MM.1S (cell line): ENCODE data around the gene SPACA1.

ENCODE experiments used
- DNase-seq: peaks from one replicate; pipeline ENCODE4 v3.0.0-alpha.2; 2015
- H2AFZ ChIP-seq: fragments of 300-600 bp; sonication (generic); 2 replicates; pipeline ENCODE4 v1.6.0; 2016; ENCODE audit warnings: antibody characterized with exemption, low read length
- H3F3A ChIP-seq: fragments of 300-600 bp; sonication (generic); 2 replicates; pipeline ENCODE4 v1.6.1; 2016; ENCODE audit warnings: mild to moderate bottlenecking, antibody characterized with exemption, low read length, moderate library complexity, mixed read lengths; ENCODE audit not compliant: insufficient read depth
- H3K27ac ChIP-seq: fragments of 300-600 bp; sonication (generic); 2 replicates; pipeline ENCODE4 v1.5.1; 2016; ENCODE audit warnings: mild to moderate bottlenecking, low read length
- H3K27me3 ChIP-seq: fragments of 300-600 bp; sonication (generic); replicated peaks from 2 replicates; pipeline ENCODE4 v1.6.0; 2016; ENCODE audit warnings: low read length; ENCODE audit not compliant: insufficient read depth
- H3K36me3 ChIP-seq: fragments of 300-600 bp; sonication (generic); replicated peaks from 2 replicates; pipeline ENCODE4 v1.6.1; 2016; ENCODE audit warnings: mild to moderate bottlenecking, low read length, mixed read lengths; ENCODE audit not compliant: insufficient read depth
- H3K4me1 ChIP-seq: fragments of 300-600 bp; sonication (generic); 2 replicates; pipeline ENCODE4 v1.6.1; 2016; ENCODE audit warnings: low read length, mixed read lengths
- H3K4me2 ChIP-seq: fragments of 300-600 bp; sonication (generic); 2 replicates; pipeline ENCODE4 v1.6.0; 2016; ENCODE audit warnings: low read depth, low read length
- H3K4me3 ChIP-seq: fragments of 300-600 bp; sonication (generic); 2 replicates; pipeline ENCODE4 v1.5.1; 2016; ENCODE audit warnings: low read length, mixed read lengths
- H3K79me2 ChIP-seq: fragments of 300-600 bp; sonication (generic); 2 replicates; pipeline ENCODE4 v1.6.1; 2016; ENCODE audit warnings: mixed run types, low read length, mixed read lengths
- H3K9ac ChIP-seq: fragments of 300-600 bp; sonication (generic); 2 replicates; pipeline ENCODE4 v1.6.1; 2016; ENCODE audit warnings: low read length, mixed read lengths
- H3K9me2 ChIP-seq: fragments of 300-600 bp; sonication (generic); replicated peaks from 2 replicates; pipeline ENCODE4 v1.6.1; 2016; ENCODE audit warnings: mild to moderate bottlenecking, low read length, mixed read lengths; ENCODE audit not compliant: insufficient read depth
- H3K9me3 ChIP-seq: fragments of 300-600 bp; sonication (generic); replicated peaks from 2 replicates; pipeline ENCODE4 v1.6.1; 2016; ENCODE audit warnings: mild to moderate bottlenecking, low read length, mixed read lengths; ENCODE audit not compliant: insufficient read depth
- H4K20me1 ChIP-seq: fragments of 300-600 bp; sonication (generic); 2 replicates; pipeline ENCODE4 v1.6.1; 2016; ENCODE audit warnings: mild to moderate bottlenecking, low read length, moderate library complexity, mixed read lengths; ENCODE audit not compliant: insufficient read depth
- EZH2 ChIP-seq: fragments of 300-600 bp; sonication (generic); optimal IDR thresholded peaks from 2 replicates; pipeline ENCODE3; 2017; ENCODE audit warnings: low read depth, mild to moderate bottlenecking, antibody characterized with exemption, low read length, mixed read lengths
- EZH2phosphoT487 ChIP-seq: fragments of 300-600 bp; sonication (generic); IDR thresholded peaks from 2 replicates; pipeline ENCODE4 v1.6.1; 2018; ENCODE audit warnings: antibody characterized with exemption, low read length
- TF ChIP-seq, protein P1 (sequence below): fragments of 300-600 bp; sonication (generic); IDR thresholded peaks from 2 replicates; pipeline ENCODE4 v1.5.1; 2016; ENCODE audit warnings: antibody characterized with exemption, low read length, mixed read lengths

The SPACA1 gene

DNA sequence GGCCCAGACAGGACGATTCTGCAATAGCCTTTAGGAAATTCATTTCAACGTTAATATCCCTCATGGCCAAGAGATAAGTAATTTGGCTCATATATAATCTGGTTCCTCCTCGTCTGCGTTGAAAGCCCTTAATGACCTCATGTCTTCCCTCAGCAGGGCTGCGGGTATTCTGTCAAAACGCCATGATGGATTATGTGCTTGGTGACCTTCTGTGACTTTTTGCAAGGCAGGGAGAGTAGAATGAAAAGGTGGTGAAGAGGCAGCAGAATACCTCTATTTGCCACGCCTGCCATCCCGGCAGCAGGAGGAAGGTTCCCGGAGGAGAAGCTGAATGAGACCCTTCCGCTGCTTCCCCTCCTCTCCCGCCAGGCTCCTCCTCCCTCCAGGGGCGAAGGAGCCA is 41.1 kb upstream of the SPACA1 start:
- DNase-seq: no peak
- H3F3A ChIP-seq: no peaks in the 10 kb centered on the region
- H4K20me1 ChIP-seq: no peaks in the 10 kb centered on the region
- no peaks in the 10 kb centered on the region for H3K36me3 ChIP-seq
- H3K9me2 ChIP-seq: no peaks in the 10 kb centered on the region; the same call in 1 of the 2 replicates
- no peaks in the 10 kb centered on the region for H3K4me1 ChIP-seq
- H3K9me3 ChIP-seq: no peaks in the 10 kb centered on the region
- H3K27me3 ChIP-seq: no peaks in the 10 kb centered on the region
- H3K4me3 ChIP-seq: no peak overlapping the region
- H3K4me2 ChIP-seq: no peak overlapping the region
- no peaks in the 10 kb centered on the region for H3K79me2 ChIP-seq
- H2AFZ ChIP-seq: no peak overlapping the region
- TF ChIP-seq EZH2 (no peak), EZH2phosphoT487 (no peak)
- TF ChIP-seq, protein P1, sequence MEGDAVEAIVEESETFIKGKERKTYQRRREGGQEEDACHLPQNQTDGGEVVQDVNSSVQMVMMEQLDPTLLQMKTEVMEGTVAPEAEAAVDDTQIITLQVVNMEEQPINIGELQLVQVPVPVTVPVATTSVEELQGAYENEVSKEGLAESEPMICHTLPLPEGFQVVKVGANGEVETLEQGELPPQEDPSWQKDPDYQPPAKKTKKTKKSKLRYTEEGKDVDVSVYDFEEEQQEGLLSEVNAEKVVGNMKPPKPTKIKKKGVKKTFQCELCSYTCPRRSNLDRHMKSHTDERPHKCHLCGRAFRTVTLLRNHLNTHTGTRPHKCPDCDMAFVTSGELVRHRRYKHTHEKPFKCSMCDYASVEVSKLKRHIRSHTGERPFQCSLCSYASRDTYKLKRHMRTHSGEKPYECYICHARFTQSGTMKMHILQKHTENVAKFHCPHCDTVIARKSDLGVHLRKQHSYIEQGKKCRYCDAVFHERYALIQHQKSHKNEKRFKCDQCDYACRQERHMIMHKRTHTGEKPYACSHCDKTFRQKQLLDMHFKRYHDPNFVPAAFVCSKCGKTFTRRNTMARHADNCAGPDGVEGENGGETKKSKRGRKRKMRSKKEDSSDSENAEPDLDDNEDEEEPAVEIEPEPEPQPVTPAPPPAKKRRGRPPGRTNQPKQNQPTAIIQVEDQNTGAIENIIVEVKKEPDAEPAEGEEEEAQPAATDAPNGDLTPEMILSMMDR: no peak
- no peak overlapping the region for H3K9ac ChIP-seq
- H3K27ac ChIP-seq: no peak overlapping the region

- TF ChIP-seq EZH2phosphoT487 (no peak), EZH2 (no peak)
- TF ChIP-seq, protein P1: no peak
- Histone ChIP-seq H3K9me2 (no peaks in the 10 kb centered on the region; the same call in 1 of the 2 replicates), H3F3A (no peaks in the 10 kb centered on the region), H3K9ac (no peak overlapping the region), H3K4me1 (peaks cover 9% of the 10 kb centered on the region), H4K20me1 (no peaks in the 10 kb centered on the region), H3K36me3 (no peaks in the 10 kb centered on the region), H2AFZ (no peak overlapping the region), H3K4me2 (no peak overlapping the region), H3K27me3 (no peaks in the 10 kb centered on the region), H3K4me3 (no peak overlapping the region), H3K27ac (no peak overlapping the region), H3K79me2 (no peaks in the 10 kb centered on the region), H3K9me3 (no peaks in the 10 kb centered on the region)
- DNase-seq: no peak
These were observed 39.2 kb upstream of the SPACA1 start for GRCh38 chr6:88008411-88008810.

DNA sequence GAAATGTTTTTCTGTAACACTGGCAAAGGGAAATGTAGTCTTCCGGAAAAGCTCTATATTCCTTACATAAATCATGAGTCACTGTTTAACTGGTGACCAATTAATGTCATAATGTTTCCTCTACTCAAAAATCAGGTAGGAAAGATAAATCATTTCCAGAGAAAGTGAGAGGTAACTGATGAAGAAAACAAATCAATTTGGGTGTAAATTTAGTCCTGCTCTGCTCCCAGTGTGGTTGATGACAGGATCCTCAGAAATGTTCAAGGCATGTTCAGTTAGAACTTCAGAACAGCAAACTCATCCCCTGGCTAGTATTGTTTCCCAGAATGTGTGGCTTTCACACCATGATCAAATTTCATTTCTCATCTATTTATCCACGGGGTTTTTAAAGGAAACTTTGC is 38.8 kb upstream of the SPACA1 start:
- no peak overlapping the region for H3K4me3 ChIP-seq
- H3K9me3 ChIP-seq: no peaks in the 10 kb centered on the region
- TF ChIP-seq, protein P1: no peak
- no peak for TF ChIP-seq EZH2phosphoT487
- TF ChIP-seq EZH2: no peak
- DNase-seq: no peak
- H4K20me1 ChIP-seq: no peaks in the 10 kb centered on the region
- no peaks in the 10 kb centered on the region for H3K27me3 ChIP-seq
- no peaks in the 10 kb centered on the region for H3K9me2 ChIP-seq
- no peaks in the 10 kb centered on the region for H3F3A ChIP-seq
- H3K36me3 ChIP-seq: no peaks in the 10 kb centered on the region
- no peak overlapping the region for H3K27ac ChIP-seq
- no peaks in the 10 kb centered on the region for H3K79me2 ChIP-seq
- no peak overlapping the region for H3K9ac ChIP-seq
- no peak overlapping the region for H3K4me2 ChIP-seq
- no peak overlapping the region for H2AFZ ChIP-seq
- H3K4me1 ChIP-seq: peaks cover 10% of the 10 kb centered on the region
